Measurements from ENCODE around the gene CNOT2.

CNOT2 gene

GRCh38 chr12:70255311-70255710 is 12.1 kb downstream of the CNOT2 start:
- TF ChIP-seq CTCF (IDR thresholded peaks at IDR 0.05; ENCODE audit: control insufficient read depth, insufficient read depth, low read depth, low read length, missing control alignments) = no peak
- no peak for DNase-seq (ENCODE audit: low read depth)
- H3K4me3 ChIP-seq (ENCODE audit: control insufficient read depth, low read depth, low read length) = no peak overlapping the region

- no peak overlapping the region for H3K4me3 ChIP-seq (ENCODE audit: control insufficient read depth, low read depth, low read length)
- DNase-seq (ENCODE audit: low read depth) = no peak
- no peak for TF ChIP-seq CTCF (IDR thresholded peaks at IDR 0.05; ENCODE audit: control insufficient read depth, insufficient read depth, low read depth, low read length, missing control alignments)
These were observed 15.6 kb downstream of the CNOT2 start for GRCh38 chr12:70258605-70259403.

GRCh38 chr12:70260646-70261045 is 17.4 kb downstream of the CNOT2 start:
- DNase-seq (ENCODE audit: low read depth) = no peak
- no peak for TF ChIP-seq CTCF (IDR thresholded peaks at IDR 0.05; ENCODE audit: control insufficient read depth, insufficient read depth, low read depth, low read length, missing control alignments)
- no peak overlapping the region for H3K4me3 ChIP-seq (ENCODE audit: control insufficient read depth, low read depth, low read length)

- no peak for DNase-seq (ENCODE audit: low read depth)
- no peak for TF ChIP-seq CTCF (IDR thresholded peaks at IDR 0.05; ENCODE audit: control insufficient read depth, insufficient read depth, low read depth, low read length, missing control alignments)
- H3K4me3 ChIP-seq (ENCODE audit: control insufficient read depth, low read depth, low read length) = no peak overlapping the region
These were observed 21.0 kb downstream of the CNOT2 start for GRCh38 chr12:70264067-70264867.

- H3K4me3 ChIP-seq (ENCODE audit: control insufficient read depth, low read depth, low read length) = no peak overlapping the region
- no peak for TF ChIP-seq CTCF (IDR thresholded peaks at IDR 0.05; ENCODE audit: control insufficient read depth, insufficient read depth, low read depth, low read length, missing control alignments)
- no peak for DNase-seq (ENCODE audit: low read depth)
These were observed 21.9 kb downstream of the CNOT2 start for GRCh38 chr12:70265132-70265531.

GRCh38 chr12:70267550-70267949 is 24.3 kb downstream of the CNOT2 start:
- DNase-seq (ENCODE audit: low read depth) = no peak
- TF ChIP-seq CTCF (IDR thresholded peaks at IDR 0.05; ENCODE audit: control insufficient read depth, insufficient read depth, low read depth, low read length, missing control alignments) = no peak
- H3K4me3 ChIP-seq (ENCODE audit: control insufficient read depth, low read depth, low read length) = no peak overlapping the region

Data from AG09309 (cell line).